Endothelial cell of umbilical vein (primary cell): Measurements from ENCODE around the gene CERS2. TPM values are rescaled to one million over a fixed set of nuclear protein-coding genes. Genes with fewer than 3 reads are reported as not detected.

Experiments used
- BruUV-seq: library from RNA; stranded (reverse); fragments of 400-500 nt; replicated peaks from 2 replicates; lab custom pipeline; 2021; lab: Mats Ljungman, UMichigan
- CTCF ChIA-PET: fragments of 300-600, 350-600 bp; sonication (Branson Sonifier 250); formaldehyde crosslinking; loops from one replicate; lab custom pipeline; 2021; ENCODE audit warnings: antibody characterized with exemption, inconsistent platforms; lab: Charles Lee
- POLR2A ChIA-PET: fragments of 300-600, 350-600 bp; sonication (Branson Sonifier 250); formaldehyde crosslinking; loops from one replicate; lab custom pipeline; 2021; ENCODE audit warnings: antibody characterized with exemption, inconsistent platforms; lab: Charles Lee
- DNase-seq: peaks from one replicate; pipeline ENCODE4 v3.0.0-alpha.2; 2011; ENCODE audit warnings: low read depth, low spot score
- FAIRE-seq: peaks from 2 replicates; lab custom pipeline; 2011; peaks lifted over from hg19 to GRCh38; lab: Jason Lieb, UNC
- H2AFZ ChIP-seq: 2 replicates; pipeline ENCODE4 v1.6.0; 2012; ENCODE audit warnings: low read depth, low read length, control low read depth, inconsistent platforms
- H3K27ac ChIP-seq: 2 replicates; pipeline ENCODE4 v1.5.1; 2011; ENCODE audit warnings: low read depth, mild to moderate bottlenecking, control low read depth, low read length, moderate library complexity; ENCODE audit not compliant: insufficient read depth
- H3K27me3 ChIP-seq, 2 experiments: 2 replicates each; pipeline versions ENCODE4 v1.6.0 to v1.6.1; 2011; ENCODE audit warnings: low read length in 2 of 2, mixed read lengths in 1 of 2; ENCODE audit not compliant: control insufficient read depth in 2 of 2, insufficient read depth in 2 of 2
- H3K36me3 ChIP-seq, 2 experiments: 2 replicates in 1 of 2; 3 replicates in 1 of 2; pipeline ENCODE4 v1.5.1; 2011; ENCODE audit warnings: low read length in 2 of 2, mild to moderate bottlenecking in 1 of 2, moderate library complexity in 1 of 2; ENCODE audit not compliant: control insufficient read depth in 2 of 2, insufficient read depth in 2 of 2; ENCODE audit errors: extremely low read depth in 1 of 2
- H3K4me1 ChIP-seq: 3 replicates; pipeline ENCODE4 v1.5.1; 2011; ENCODE audit warnings: mild to moderate bottlenecking, low read length; ENCODE audit not compliant: control insufficient read depth, insufficient read depth; ENCODE audit errors: extremely low read depth
- H3K4me2 ChIP-seq: 2 replicates; pipeline ENCODE4 v1.6.1; 2011; ENCODE audit warnings: low read length, control low read depth, mixed read lengths; ENCODE audit not compliant: insufficient read depth
- H3K4me3 ChIP-seq, 3 experiments: fragments of 200-600 bp in 1 of 3; sonication (generic), shearing (Covaris generic) in 1 of 3; replicated peaks in 1 of 3; 2 replicates each; pipeline ENCODE4 v1.5.1; 2011 to 2016; ENCODE audit warnings: control low read depth in 3 of 3, low read length in 3 of 3, mild to moderate bottlenecking in 2 of 3, inconsistent platforms in 1 of 3, low read depth in 1 of 3, moderate library complexity in 1 of 3; ENCODE audit not compliant: insufficient read depth in 1 of 3
- H3K79me2 ChIP-seq: 2 replicates; pipeline ENCODE4 v1.6.0; 2012; ENCODE audit warnings: low read length, inconsistent platforms; ENCODE audit not compliant: control insufficient read depth, insufficient read depth
- H3K9ac ChIP-seq: replicated peaks from 2 replicates; pipeline ENCODE3; 2011; ENCODE audit warnings: low read length, control low read depth; ENCODE audit not compliant: insufficient read depth; ENCODE audit errors: extremely low read depth
- H3K9me1 ChIP-seq: replicated peaks from 3 replicates; pipeline ENCODE4 v1.6.0; 2011; ENCODE audit warnings: mild to moderate bottlenecking, low read length; ENCODE audit not compliant: control insufficient read depth, insufficient read depth; ENCODE audit errors: extremely low read depth
- H3K9me3 ChIP-seq: replicated peaks from 2 replicates; pipeline ENCODE4 v1.5.1; 2012; ENCODE audit warnings: low read length, inconsistent platforms; ENCODE audit not compliant: control insufficient read depth, insufficient read depth
- H4K20me1 ChIP-seq: replicated peaks from 2 replicates; pipeline ENCODE3; 2011; ENCODE audit warnings: mild to moderate bottlenecking, low read length; ENCODE audit not compliant: control insufficient read depth, insufficient read depth; ENCODE audit errors: extremely low read depth
- CTCF ChIP-seq, 2 donors: IDR thresholded peaks; 1 replicate in 1 of 2; 2 replicates in 1 of 2; pipeline ENCODE4 v1.5.1; 2011; ENCODE audit warnings: low read length in 2 of 2, mild to moderate bottlenecking in 2 of 2, moderate library complexity in 2 of 2, control low read depth in 1 of 2, inconsistent platforms in 1 of 2, low read depth in 1 of 2; ENCODE audit not compliant: insufficient read depth in 1 of 2; ENCODE audit errors: extremely low read depth in 1 of 2
- EZH2 ChIP-seq: IDR thresholded peaks from 2 replicates; pipeline ENCODE4 v1.6.1; 2012; ENCODE audit warnings: borderline replicate concordance, low read depth, mild to moderate bottlenecking, moderate library complexity, low read length, inconsistent platforms; ENCODE audit not compliant: severe bottlenecking
- FOS ChIP-seq: IDR thresholded peaks from 2 replicates; pipeline ENCODE4 v1.6.1; 2011; ENCODE audit warnings: mild to moderate bottlenecking, low read length, moderate library complexity, borderline replicate concordance; ENCODE audit not compliant: insufficient read depth
- GATA2 ChIP-seq: IDR thresholded peaks from 2 replicates; pipeline ENCODE4 v1.7.0; 2011; ENCODE audit warnings: low read depth, mild to moderate bottlenecking, moderate library complexity, mixed read lengths, low read length; ENCODE audit not compliant: insufficient read length, insufficient read depth
- JUN ChIP-seq: IDR thresholded peaks from 2 replicates; pipeline ENCODE4 v1.6.1; 2011; ENCODE audit warnings: borderline replicate concordance, low read depth; ENCODE audit not compliant: insufficient read length, insufficient read depth
- MYC ChIP-seq: IDR thresholded peaks from one replicate; pipeline ENCODE4 v1.6.1; 2011; ENCODE audit warnings: mild to moderate bottlenecking, low read depth, low read length
- POLR2A ChIP-seq: IDR thresholded peaks from 2 replicates; pipeline ENCODE4 v1.6.1; 2012; ENCODE audit warnings: low read depth, mild to moderate bottlenecking, control low read depth, low read length
- POLR2AphosphoS5 ChIP-seq: IDR thresholded peaks from 2 replicates; pipeline ENCODE4 v1.6.1; 2012; ENCODE audit warnings: low read depth, mild to moderate bottlenecking, control low read depth, low read length, moderate library complexity; ENCODE audit not compliant: insufficient read depth
- dilution Hi-C: fragments of 300-500 bp; cut with MboI; formaldehyde crosslinking; loops from one replicate; pipeline ENCODE4 v1.15.0; 2019; ENCODE audit warnings: low sequenced_read_pairs; ENCODE audit not compliant: extremely low pct_ligation_motif_present
- intact Hi-C: fragments of 100-400 bp; cut with micrococcal nuclease; formaldehyde crosslinking; loops from one replicate; pipeline ENCODE4 v1.10.0; 2022
- polyA plus RNA-seq, 4 experiments: library from polyadenylated mRNA; depleted of rRNA in 3 of 4; stranded (reverse) in 3 of 4; unstranded in 1 of 4; fragments of >200 nt; gene quantifications; 2 replicates each; pipeline versions ENCODE4 v1.2.1 to v1.2.3, GENCODE V29; 2011 to 2012; ENCODE audit warnings: missing spikeins in 1 of 4
- total RNA-seq: library from RNA; stranded (reverse); gene quantifications from 2 replicates; pipeline ENCODE4 v1.2.3, GENCODE V29; 2021
- TF ChIP-seq, protein P1 (sequence below): IDR thresholded peaks from 2 replicates; pipeline ENCODE4 v1.6.1; 2011; ENCODE audit not compliant: insufficient read depth, insufficient read length

Gene CERS2
- total and polyA plus RNA-seq, 2 donors (not counting 3 experiments of a cell fraction or from before 2014, with no cell fraction given): 143 to 155 TPM

DNA sequence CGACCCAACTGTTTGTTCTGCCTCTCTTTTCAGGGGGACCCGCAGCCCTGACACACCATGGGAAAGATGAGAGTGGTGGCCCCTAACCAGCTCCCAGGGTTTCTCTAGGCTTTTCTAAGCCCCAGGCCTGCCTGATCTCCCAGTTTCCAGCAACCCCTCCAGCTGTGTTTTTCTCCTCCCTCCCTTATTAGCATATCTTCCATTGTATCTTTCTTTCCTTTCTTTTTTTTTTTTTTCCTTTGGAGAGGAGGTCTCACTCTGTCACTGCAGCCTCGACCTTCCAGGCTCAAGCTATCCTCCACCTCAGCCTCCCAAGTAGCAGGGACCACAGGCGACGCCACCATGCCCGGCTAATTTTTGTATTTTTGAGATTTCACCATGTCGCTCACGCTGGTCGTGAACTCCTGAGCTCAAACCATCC is 1.8 kb upstream of the CERS2 start:
- H3K4me2 ChIP-seq: no peak overlapping the region
- no peaks in the 10 kb centered on the region for H3K9me1 ChIP-seq
- no TSS peak for BruUV-seq
- ChIA-PET POLR2A (interaction anchor here (0.6 kb wide), 1 partner anchor 47 kb away, joined by 4 read pairs; no protein-coding TSS in a partner anchor), CTCF (interaction anchor here (0.6 to 17.1 kb wide), 3 partner anchors 13 to 30 kb away, joined by 5 to 278 read pairs (median 101); partner anchors contain the start of gene MINDY1)
- intact Hi-C loops: loop anchor here (5.0 kb wide), 3 partner anchors 99 to 349 kb away; partner anchors contain the start of genes ARNT, ENSA and SEMA6C
- no peaks in the 10 kb centered on the region for H3K27me3 ChIP-seq
- H3K4me3 ChIP-seq: no peak overlapping the region
- no peak for FAIRE-seq
- dilution Hi-C loops: no loop called here
- TF ChIP-seq FOS: no peak
- TF ChIP-seq MYC: no peak
- TF ChIP-seq JUN: no peak
- no peak for TF ChIP-seq CTCF (IDR thresholded peaks at IDR 0.05; ENCODE audit: extremely low read depth in 1 of 2, insufficient read depth in 1 of 2, low read depth in 1 of 2, low read length in 2 of 2)
- TF ChIP-seq GATA2: no peak
- TF ChIP-seq, protein P1, sequence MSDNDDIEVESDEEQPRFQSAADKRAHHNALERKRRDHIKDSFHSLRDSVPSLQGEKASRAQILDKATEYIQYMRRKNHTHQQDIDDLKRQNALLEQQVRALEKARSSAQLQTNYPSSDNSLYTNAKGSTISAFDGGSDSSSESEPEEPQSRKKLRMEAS: no peak
- TF ChIP-seq POLR2AphosphoS5: no peak
- no peak for TF ChIP-seq POLR2A
- no peak for TF ChIP-seq EZH2
- H3K79me2 ChIP-seq: peaks cover 28% of the 10 kb centered on the region
- H4K20me1 ChIP-seq: no peaks in the 10 kb centered on the region
- H2AFZ ChIP-seq: no peak overlapping the region
- peaks cover 36% of the 10 kb centered on the region for H3K4me1 ChIP-seq
- no peaks in the 10 kb centered on the region for H3K36me3 ChIP-seq
- no peak for DNase-seq
- no peak overlapping the region for H3K9ac ChIP-seq
- H3K27ac ChIP-seq: peak overlapping the region; percentile 67
- no peaks in the 10 kb centered on the region for H3K9me3 ChIP-seq
